ENCODE data around the gene DSTYK. TPM values are rescaled to one million over a fixed set of nuclear protein-coding genes. Genes with fewer than 3 reads are reported as not detected.

The DSTYK gene
- total and polyA plus RNA-seq, 11 donors: 3.2 to 10.1 (median 6.3) TPM

DNA sequence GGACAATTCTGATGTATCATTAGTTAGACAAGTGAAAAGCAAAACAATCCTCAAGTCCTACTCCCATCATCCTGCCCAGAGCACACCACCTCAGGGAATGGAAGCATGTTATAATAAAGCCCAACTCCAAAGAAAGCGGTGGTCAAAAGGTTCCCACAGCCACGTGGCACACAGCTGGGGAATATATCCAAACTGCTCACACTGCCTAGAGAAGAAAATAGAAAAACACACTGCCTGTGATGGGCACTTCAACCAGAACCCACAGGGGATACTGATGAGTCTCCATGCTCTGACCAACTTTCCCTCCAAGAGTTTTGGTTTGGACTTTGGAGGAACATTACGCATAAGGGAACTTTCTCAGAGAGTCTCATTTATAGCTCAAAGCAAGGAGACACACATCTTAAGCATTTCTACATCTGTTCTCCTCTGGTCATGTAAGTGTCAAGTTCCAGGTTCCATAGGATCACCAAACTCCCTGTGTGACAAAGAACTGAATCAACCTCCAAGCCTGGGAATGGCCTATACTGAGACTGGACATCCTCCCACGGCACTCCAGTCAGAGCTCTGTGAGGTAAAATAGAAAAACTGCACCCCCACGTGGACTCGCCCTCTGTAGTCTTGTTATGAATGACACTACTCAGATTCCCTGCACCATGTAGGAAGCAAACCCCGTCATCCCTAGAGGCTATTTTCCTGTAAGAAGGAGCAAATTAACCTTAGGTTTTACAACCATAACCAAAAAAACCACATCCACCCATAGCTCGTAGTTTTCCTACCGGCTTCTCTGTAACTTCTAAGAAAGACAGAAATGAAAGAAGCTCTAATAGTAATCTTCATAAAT is 12.2 kb downstream of the DSTYK start:
- H3K27ac ChIP-seq: no peak overlapping the region
- no peak overlapping the region for H3K4me3 ChIP-seq
- H3K9me3 ChIP-seq: no peaks in the 10 kb centered on the region
- no peak for TF ChIP-seq POLR2A (IDR thresholded peaks at IDR 0.05)
- TF ChIP-seq, protein P1, sequence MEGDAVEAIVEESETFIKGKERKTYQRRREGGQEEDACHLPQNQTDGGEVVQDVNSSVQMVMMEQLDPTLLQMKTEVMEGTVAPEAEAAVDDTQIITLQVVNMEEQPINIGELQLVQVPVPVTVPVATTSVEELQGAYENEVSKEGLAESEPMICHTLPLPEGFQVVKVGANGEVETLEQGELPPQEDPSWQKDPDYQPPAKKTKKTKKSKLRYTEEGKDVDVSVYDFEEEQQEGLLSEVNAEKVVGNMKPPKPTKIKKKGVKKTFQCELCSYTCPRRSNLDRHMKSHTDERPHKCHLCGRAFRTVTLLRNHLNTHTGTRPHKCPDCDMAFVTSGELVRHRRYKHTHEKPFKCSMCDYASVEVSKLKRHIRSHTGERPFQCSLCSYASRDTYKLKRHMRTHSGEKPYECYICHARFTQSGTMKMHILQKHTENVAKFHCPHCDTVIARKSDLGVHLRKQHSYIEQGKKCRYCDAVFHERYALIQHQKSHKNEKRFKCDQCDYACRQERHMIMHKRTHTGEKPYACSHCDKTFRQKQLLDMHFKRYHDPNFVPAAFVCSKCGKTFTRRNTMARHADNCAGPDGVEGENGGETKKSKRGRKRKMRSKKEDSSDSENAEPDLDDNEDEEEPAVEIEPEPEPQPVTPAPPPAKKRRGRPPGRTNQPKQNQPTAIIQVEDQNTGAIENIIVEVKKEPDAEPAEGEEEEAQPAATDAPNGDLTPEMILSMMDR (IDR thresholded peaks at IDR 0.05): no peak
- 74 to 81% (median 78%) methylated on average over 9 of the region's 9 CpGs for WGBS, 4 donors
- ATAC-seq (no peak), DNase-seq (no peak)
- intact Hi-C loops (cut with DNase I): no loop called here
- no peaks in the 10 kb centered on the region for H3K36me3 ChIP-seq
- no peaks in the 10 kb centered on the region for H3K27me3 ChIP-seq
- peaks cover 0 to 7% (median 0%) of the 10 kb centered on the region in 12 donors for H3K4me1 ChIP-seq

DNA sequence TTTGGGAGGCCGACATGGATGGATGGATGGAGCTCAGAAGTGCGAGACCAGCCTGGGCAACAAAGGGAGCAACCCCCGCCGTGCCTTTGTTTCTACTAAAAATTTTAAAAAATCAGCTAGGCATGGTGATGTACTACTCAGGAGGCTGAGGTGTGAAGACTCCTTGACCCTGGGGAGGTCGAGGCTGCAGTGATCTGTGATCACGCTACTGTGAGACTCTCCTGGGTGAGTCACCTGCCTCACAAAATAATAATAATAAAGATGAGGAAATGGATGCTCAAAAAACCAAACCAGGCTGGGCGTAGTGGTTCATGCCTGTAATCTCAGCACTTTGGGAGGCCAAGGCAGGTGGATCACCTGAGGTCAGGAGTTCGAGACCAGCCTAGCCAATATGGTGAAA is 19.2 kb downstream of the DSTYK start:
- TF ChIP-seq POLR2A (IDR thresholded peaks at IDR 0.05): no peak
- TF ChIP-seq, protein P1 (IDR thresholded peaks at IDR 0.05): no peak
- H3K36me3 ChIP-seq: peaks cover 0 to 3% (median 2%) of the 10 kb centered on the region in 9 donors
- intact Hi-C loops (cut with DNase I): no loop called here
- no peak overlapping the region for H3K27ac ChIP-seq
- ATAC-seq (no peak), DNase-seq (no peak)
- peaks cover 0 to 24% (median 7%) of the 10 kb centered on the region in 12 donors for H3K4me1 ChIP-seq
- H3K9me3 ChIP-seq: no peaks in the 10 kb centered on the region
- H3K27me3 ChIP-seq: no peaks in the 10 kb centered on the region
- no peak overlapping the region for H3K4me3 ChIP-seq
- WGBS, 4 donors: 93 to 97% (median 96%) methylated on average over 8 of the region's 8 CpGs

DNA sequence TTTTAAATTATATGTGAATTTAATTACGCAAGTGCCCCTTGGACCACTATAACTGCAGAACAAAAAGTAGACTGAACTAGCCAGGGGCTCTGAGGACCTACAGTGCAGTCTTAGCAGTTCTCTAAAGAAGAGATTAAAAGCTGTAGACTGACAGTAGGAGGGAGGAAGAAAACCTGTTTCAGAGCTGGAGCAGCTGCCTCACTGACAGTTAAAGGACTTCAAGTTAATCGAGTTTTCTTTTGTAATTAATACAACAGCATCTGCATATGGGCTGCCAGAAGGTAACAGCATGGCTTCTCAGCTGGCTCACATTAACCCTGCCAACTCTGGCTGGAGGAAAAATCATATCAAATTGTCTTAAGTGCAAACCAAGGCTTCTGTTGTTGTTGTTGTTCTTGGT is 19.9 kb downstream of the DSTYK start:
- Histone ChIP-seq H3K9me3 (no peaks in the 10 kb centered on the region), H3K36me3 (peaks cover 0 to 10% (median 6%) of the 10 kb centered on the region in 9 donors), H3K4me3 (no peak overlapping the region), H3K27me3 (no peaks in the 10 kb centered on the region), H3K4me1 (peaks cover 0 to 24% (median 7%) of the 10 kb centered on the region in 12 donors), H3K27ac (no peak overlapping the region)
- no peak for ATAC-seq
- 54 to 62% (median 57%) methylated on average over 2 of the region's 2 CpGs for WGBS, 4 donors
- TF ChIP-seq POLR2A (IDR thresholded peaks at IDR 0.05): no peak
- TF ChIP-seq, protein P1 (IDR thresholded peaks at IDR 0.05): no peak
- DNase-seq: no peak
- intact Hi-C loops (cut with DNase I): no loop called here

DNA sequence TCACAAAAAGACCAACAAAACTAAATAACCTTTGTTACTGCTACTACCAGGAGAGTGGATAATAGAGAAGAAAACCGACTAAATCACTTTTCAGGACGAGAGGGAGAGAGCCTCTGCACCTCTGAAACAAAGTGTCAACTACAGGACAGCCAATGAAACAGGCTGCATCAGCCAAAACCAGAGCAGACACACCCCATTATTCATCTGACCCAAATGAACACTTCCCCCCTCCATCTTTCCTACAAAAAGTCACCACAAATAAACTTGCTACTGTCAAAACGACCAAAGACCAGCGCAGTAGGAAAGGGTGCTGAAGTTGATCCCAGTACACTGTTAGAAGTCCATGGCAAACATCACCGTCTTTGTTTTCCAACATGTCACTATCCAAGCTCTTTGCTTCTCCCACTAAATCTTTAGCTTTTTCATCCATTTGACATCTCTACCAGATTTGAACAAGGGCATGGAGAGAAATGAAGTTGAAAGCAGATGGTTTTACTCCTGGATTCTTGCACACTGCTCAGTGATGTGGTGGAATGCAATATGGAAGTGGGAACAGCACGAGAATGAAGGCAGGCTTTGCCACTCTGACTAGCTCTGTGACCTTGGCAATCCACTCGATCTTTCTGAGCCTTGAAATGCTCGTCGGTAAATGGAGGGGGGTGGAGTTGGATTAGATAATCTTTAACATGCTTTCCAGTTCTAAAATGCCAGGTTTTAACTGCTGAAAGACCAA is 20.5 kb downstream of the DSTYK start:
- H3K36me3 ChIP-seq: peaks cover 0 to 16% (median 12%) of the 10 kb centered on the region in 9 donors
- H3K27me3 ChIP-seq: no peaks in the 10 kb centered on the region
- H3K9me3 ChIP-seq: no peaks in the 10 kb centered on the region
- no peak overlapping the region for H3K27ac ChIP-seq
- 53 to 61% (median 57%) methylated on average over 9 of the region's 9 CpGs for WGBS, 4 donors
- no peak overlapping the region for H3K4me3 ChIP-seq
- intact Hi-C loops (cut with DNase I): no loop called here
- DNase-seq (no peak), ATAC-seq (peak in 1 of 4 donors; percentile 36)
- TF ChIP-seq, protein P1 (IDR thresholded peaks at IDR 0.05): no peak
- no peak for TF ChIP-seq POLR2A (IDR thresholded peaks at IDR 0.05)
- peaks cover 0 to 24% (median 7%) of the 10 kb centered on the region in 12 donors for H3K4me1 ChIP-seq

All from heart left ventricle (tissue), 16 donors.